T-cell (primary cell): Measurements from ENCODE around the gene NUPR2. TPM values are rescaled to one million over a fixed set of nuclear protein-coding genes. Genes with fewer than 3 reads are reported as not detected.
"Not testable (repeated sequence)": the region's sequence is repeated elsewhere in the genome, so short reads cannot be mapped to it uniquely, and the experiment has no call there.

Experiments used
- ATAC-seq, 4 experiments: fragments of 200-7000 bp in 3 of 4; fragments of 150-1000 bp in 1 of 4; cut with Tn5 transposase; replicated peaks in 1 of 4; 1 replicate in 3 of 4; 2 replicates in 1 of 4; pipeline ENCODE4 v1.10.0; 2021; ENCODE audit warnings: moderate library complexity in 3 of 4, mild to moderate bottlenecking in 2 of 4, moderate number of reproducible peaks in 1 of 4
- CTCF ChIA-PET, 2 donors: fragments of 300-600 bp; sonication (Branson Sonifier 250); formaldehyde crosslinking; loops; one replicate each; lab custom pipeline; 2022; ENCODE audit warnings: antibody characterized with exemption in 2 of 2; lab: Charles Lee
- POLR2A ChIA-PET, 2 donors: fragments of 300-600 bp; sonication (Branson Sonifier 250); formaldehyde crosslinking; loops; one replicate each; lab custom pipeline; 2022; ENCODE audit warnings: antibody characterized with exemption in 2 of 2; lab: Charles Lee
- DNase-seq, 35 experiments: peaks; one replicate each; pipeline versions ENCODE4 v3.0.0 to v3.0.0-alpha.2; 2013 to 2023
- H3K27ac ChIP-seq: one replicate; pipeline ENCODE4 v1.5.1; 2013; ENCODE audit warnings: low read length
- H3K27me3 ChIP-seq, 2 experiments: replicated peaks in 1 of 2; 1 replicate in 1 of 2; 2 replicates in 1 of 2; pipeline versions ENCODE4 v1.6.1 to v1.7.0; 2013; ENCODE audit warnings: low read length in 1 of 2, mixed read lengths in 1 of 2; ENCODE audit not compliant: control insufficient read depth in 2 of 2, insufficient read depth in 2 of 2; ENCODE audit errors: extremely low read depth in 1 of 2
- H3K36me3 ChIP-seq, 2 donors: 1 replicate in 1 of 2; 2 replicates in 1 of 2; pipeline versions ENCODE4 v1.6.1 to v1.7.0; 2013; ENCODE audit warnings: low read length in 1 of 2; ENCODE audit not compliant: control insufficient read depth in 2 of 2, insufficient read depth in 1 of 2; ENCODE audit errors: extremely low read depth in 1 of 2
- H3K4me1 ChIP-seq, 2 experiments: 1 replicate in 1 of 2; 2 replicates in 1 of 2; pipeline versions ENCODE4 v1.6.1 to v1.7.0; 2013; ENCODE audit warnings: low read length in 2 of 2, mixed read lengths in 1 of 2; ENCODE audit not compliant: insufficient read depth in 2 of 2, control insufficient read depth in 1 of 2; ENCODE audit errors: extremely low read depth in 1 of 2
- H3K4me3 ChIP-seq, 2 donors: 1 replicate in 1 of 2; 2 replicates in 1 of 2; pipeline versions ENCODE4 v1.5.1 to v1.7.0; 2013; ENCODE audit warnings: mild to moderate bottlenecking in 2 of 2, low read length in 1 of 2, moderate library complexity in 1 of 2; ENCODE audit not compliant: control insufficient read depth in 1 of 2; ENCODE audit errors: extremely low read depth in 1 of 2
- H3K9me3 ChIP-seq: 2 replicates; pipeline ENCODE4 v1.7.0; 2013
- H3K27ac Mint-ChIP-seq, 2 donors: one replicate each; pipeline ENCODE4 v1.8.0; 2020 to 2021; ENCODE audit warnings: mild to moderate bottlenecking in 2 of 2, mixed read lengths in 2 of 2
- H3K27me3 Mint-ChIP-seq, 2 donors: one replicate each; pipeline ENCODE4 v1.8.0; 2021 to 2022; ENCODE audit warnings: mixed read lengths in 2 of 2
- H3K36me3 Mint-ChIP-seq: one replicate; pipeline ENCODE4 v1.8.0; 2021; ENCODE audit warnings: mixed read lengths
- H3K4me1 Mint-ChIP-seq, 3 donors: one replicate each; pipeline ENCODE4 v1.8.0; 2020 to 2022; ENCODE audit warnings: mixed read lengths in 3 of 3, mild to moderate bottlenecking in 1 of 3
- H3K4me3 Mint-ChIP-seq, 3 donors: one replicate each; pipeline ENCODE4 v1.8.0; 2020 to 2022; ENCODE audit warnings: mild to moderate bottlenecking in 3 of 3, mixed read lengths in 3 of 3, moderate library complexity in 3 of 3
- H3K9me3 Mint-ChIP-seq, 3 donors: one replicate each; pipeline ENCODE4 v1.8.0; 2020 to 2022; ENCODE audit warnings: mixed read lengths in 3 of 3
- WGBS: methylation state at CpG from one replicate; pipeline ENCODE4 v1.1.5; 2013; ENCODE audit warnings: missing lambda C conversion rate; ENCODE audit not compliant: insufficient coverage; 5-methylcytosine and 5-hydroxymethylcytosine counted together
- total RNA-seq, 35 experiments: library from RNA in 6 of 35; stranded (reverse) in 6 of 35; fragments of 120-200 nt in 1 of 35; gene quantifications; one replicate each; pipeline versions ENCODE4 v1.2.1 to v1.2.4 and lab custom pipeline; 2013 to 2026

The NUPR2 gene
- total RNA-seq, 5 donors from 2014 or later (not counting 1 experiment from before 2014, with no cell fraction given): 0.67 TPM; not detected in 4

- ChIA-PET CTCF (interaction anchor here (0.6 kb wide), 2 partner anchors 27 to 63 kb away, joined by 3 to 8 read pairs; no protein-coding TSS in a partner anchor), POLR2A (interaction anchor here in 1 of 2 donors (0.7 to 0.9 kb wide), 2 partner anchors 14 to 27 kb away, joined by 3 read pairs; partner anchors contain the start of gene CHCHD2)
- H3K4me3 ChIP-seq, H3K36me3 ChIP-seq, H3K4me1 ChIP-seq, H3K9me3 Mint-ChIP-seq, H3K27me3 ChIP-seq, H3K4me3 Mint-ChIP-seq, DNase-seq, H3K27ac ChIP-seq, H3K36me3 Mint-ChIP-seq, H3K9me3 ChIP-seq, ATAC-seq, H3K27me3 Mint-ChIP-seq, H3K4me1 Mint-ChIP-seq, H3K27ac Mint-ChIP-seq: not testable (repeated sequence)
- WGBS: no CpG with 5 or more reads among the region's 6 CpGs
Measured at GRCh38 chr7:56092388-56092787, 23.8 kb downstream of the NUPR2 start.

- Histone ChIP-seq H3K4me3 (no peak overlapping the region), H3K4me1 (no peaks in the 10 kb centered on the region), H3K27ac (no peak overlapping the region), H3K27me3 (no peaks in the 10 kb centered on the region), H3K36me3 (peaks cover 3 to 4% of the 10 kb centered on the region in 2 donors), H3K9me3 (no peaks in the 10 kb centered on the region)
- peak in 2 of 4 experiments; percentile 10 to 15 for ATAC-seq
- no peak overlapping the region for H3K27ac Mint-ChIP-seq
- H3K9me3 Mint-ChIP-seq: no peaks in the 10 kb centered on the region
- no peak overlapping the region for H3K4me3 Mint-ChIP-seq
- no peaks in the 10 kb centered on the region for H3K27me3 Mint-ChIP-seq
- no peak for DNase-seq
- CTCF ChIA-PET: interaction anchor here (0.6 kb wide), 2 partner anchors 26 kb away, joined by 3 to 7 read pairs; no protein-coding TSS in a partner anchor
- H3K4me1 Mint-ChIP-seq: no peaks in the 10 kb centered on the region
- H3K36me3 Mint-ChIP-seq: peaks cover 5% of the 10 kb centered on the region
- POLR2A ChIA-PET: interaction anchor here in 1 of 2 donors (0.6 kb wide), 1 partner anchor 102 kb away, joined by 3 read pairs; no protein-coding TSS in a partner anchor
- WGBS: 95% methylated on average over 3 of the region's 3 CpGs
Measured at GRCh38 chr7:56091591-56091990, 24.6 kb downstream of the NUPR2 start.

GRCh38 chr7:56087445-56087844 lies 28.8 kb downstream of the NUPR2 start:
- Mint-ChIP-seq H3K36me3 (peaks cover 3% of the 10 kb centered on the region), H3K27ac (no peak overlapping the region), H3K4me1 (no peaks in the 10 kb centered on the region), H3K4me3 (no peak overlapping the region), H3K9me3 (no peaks in the 10 kb centered on the region), H3K27me3 (no peaks in the 10 kb centered on the region)
- no peak overlapping the region for H3K4me3 ChIP-seq
- no peaks in the 10 kb centered on the region for H3K4me1 ChIP-seq
- H3K27me3 ChIP-seq: no peaks in the 10 kb centered on the region
- WGBS: 92% methylated on average over 8 of the region's 16 CpGs
- POLR2A ChIA-PET: interaction anchor here (0.5 to 1.0 kb wide), 2 partner anchors 11 to 23 kb away, joined by 3 read pairs; partner anchors contain the start of gene SUMF2 (in 1 of the 2)
- CTCF ChIA-PET: no interaction called here
- H3K9me3 ChIP-seq: no peaks in the 10 kb centered on the region
- DNase-seq (no peak), ATAC-seq (no peak)
- H3K36me3 ChIP-seq: peaks cover 3 to 9% of the 10 kb centered on the region in 2 donors
- H3K27ac ChIP-seq: no peak overlapping the region

- ATAC-seq (no peak), DNase-seq (no peak)
- Histone ChIP-seq H3K36me3 (peaks cover 6 to 9% of the 10 kb centered on the region in 2 donors), H3K4me1 (no peaks in the 10 kb centered on the region), H3K27me3 (no peaks in the 10 kb centered on the region), H3K9me3 (no peaks in the 10 kb centered on the region), H3K4me3 (no peak overlapping the region), H3K27ac (no peak overlapping the region)
- H3K27ac Mint-ChIP-seq: no peak overlapping the region
- H3K36me3 Mint-ChIP-seq: peaks cover 3% of the 10 kb centered on the region
- H3K4me3 Mint-ChIP-seq: no peak overlapping the region
- CTCF ChIA-PET: no interaction called here
- POLR2A ChIA-PET: no interaction called here
- H3K27me3 Mint-ChIP-seq: no peaks in the 10 kb centered on the region
- no peaks in the 10 kb centered on the region for H3K4me1 Mint-ChIP-seq
- H3K9me3 Mint-ChIP-seq: no peaks in the 10 kb centered on the region
- WGBS: 100% methylated on average over 4 of the region's 7 CpGs
Measured at GRCh38 chr7:56086761-56087160, 29.5 kb downstream of the NUPR2 start.

GRCh38 chr7:56083150-56083785 lies 32.9 kb downstream of the NUPR2 start:
- H3K9me3 ChIP-seq: no peaks in the 10 kb centered on the region
- Mint-ChIP-seq H3K4me1 (no peaks in the 10 kb centered on the region), H3K36me3 (peaks cover 11% of the 10 kb centered on the region), H3K27me3 (no peaks in the 10 kb centered on the region), H3K4me3 (no peak overlapping the region), H3K9me3 (no peaks in the 10 kb centered on the region), H3K27ac (no peak overlapping the region)
- no peak overlapping the region for H3K27ac ChIP-seq
- H3K4me1 ChIP-seq: no peaks in the 10 kb centered on the region
- H3K36me3 ChIP-seq: peaks cover 12 to 28% of the 10 kb centered on the region in 2 donors
- ChIA-PET POLR2A (no interaction called here), CTCF (interaction anchor here in 1 of 2 donors (0.5 to 1.3 kb wide), 3 partner anchors 9 to 35 kb away, joined by 3 to 5 read pairs (median 3); no protein-coding TSS in a partner anchor)
- DNase-seq: no peak
- ATAC-seq: no peak
- no peak overlapping the region for H3K4me3 ChIP-seq
- no peaks in the 10 kb centered on the region for H3K27me3 ChIP-seq
- WGBS: 90% methylated on average over 8 of the region's 13 CpGs

- 98% methylated on average over 23 of the region's 29 CpGs for WGBS
- no peak overlapping the region for H3K27ac Mint-ChIP-seq
- peaks cover 12% of the 10 kb centered on the region for H3K36me3 Mint-ChIP-seq
Measured at GRCh38 chr7:56081626-56082340, 34.4 kb downstream of the NUPR2 start.

More at GRCh38 chr7:56081626-56082340, 34.4 kb downstream of the NUPR2 start:
- Histone ChIP-seq H3K27ac (no peak overlapping the region), H3K4me1 (no peaks in the 10 kb centered on the region), H3K36me3 (peaks cover 22 to 33% of the 10 kb centered on the region in 2 donors), H3K4me3 (no peak overlapping the region), H3K27me3 (no peaks in the 10 kb centered on the region), H3K9me3 (no peaks in the 10 kb centered on the region)
- Mint-ChIP-seq H3K4me1 (no peaks in the 10 kb centered on the region), H3K4me3 (no peak overlapping the region), H3K27me3 (no peaks in the 10 kb centered on the region), H3K9me3 (no peaks in the 10 kb centered on the region)
- ChIA-PET CTCF (interaction anchor here in 1 of 2 donors (0.6 kb wide), 1 partner anchor 134 kb away, joined by 3 read pairs; no protein-coding TSS in a partner anchor), POLR2A (no interaction called here)
- DNase-seq (no peak), ATAC-seq (no peak)
